DND-41 (cell line): ENCODE measurements around the gene UBA52.

Experiments used
- ATAC-seq: fragments of 200-7000 bp; cut with Tn5 transposase; 3 replicates; pipeline ENCODE4 v1.9.1; 2021; ENCODE audit warnings: low read depth; ENCODE audit not compliant: insufficient read depth
- DNase-seq: peaks from one replicate; pipeline ENCODE4 v3.0.0-alpha.2; 2020
- H2AFZ ChIP-seq: 2 replicates; pipeline ENCODE4 v1.6.0; 2012; ENCODE audit warnings: low read depth, low read length
- H3K27ac ChIP-seq: 2 replicates; pipeline ENCODE4 v1.5.1; 2012; ENCODE audit warnings: low read length, inconsistent platforms
- H3K27me3 ChIP-seq: fragments of 200-600 bp; sonication (generic); 2 replicates; pipeline ENCODE4 v1.6.0; 2012; ENCODE audit warnings: low read length, mild to moderate bottlenecking, inconsistent platforms; ENCODE audit not compliant: insufficient read depth, poor library complexity
- H3K36me3 ChIP-seq: 2 replicates; pipeline ENCODE4 v1.5.1; 2012; ENCODE audit warnings: low read length, inconsistent platforms; ENCODE audit not compliant: insufficient read depth
- H3K4me1 ChIP-seq: 2 replicates; pipeline ENCODE4 v1.5.1; 2012; ENCODE audit warnings: mild to moderate bottlenecking, low read length; ENCODE audit not compliant: insufficient read depth
- H3K4me2 ChIP-seq: 2 replicates; pipeline ENCODE4 v1.6.0; 2012; ENCODE audit warnings: mild to moderate bottlenecking, moderate library complexity, low read length, inconsistent platforms; ENCODE audit not compliant: insufficient read depth
- H3K4me3 ChIP-seq, 2 experiments: fragments of 200-600 bp in 1 of 2; shearing (Covaris generic) in 1 of 2; 2 replicates each; pipeline ENCODE4 v1.5.1; 2012 to 2016; ENCODE audit warnings: inconsistent platforms in 2 of 2, low read length in 2 of 2, mild to moderate bottlenecking in 2 of 2, low read depth in 1 of 2, moderate library complexity in 1 of 2
- H3K79me2 ChIP-seq: 2 replicates; pipeline ENCODE4 v1.6.0; 2012; ENCODE audit warnings: low read length, inconsistent platforms; ENCODE audit not compliant: insufficient read depth
- H3K9ac ChIP-seq: 2 replicates; pipeline ENCODE4 v1.6.0; 2012; ENCODE audit warnings: low read depth, mild to moderate bottlenecking, inconsistent platforms, low read length, moderate library complexity
- H3K9me3 ChIP-seq: 2 replicates; pipeline ENCODE4 v1.5.1; 2012; ENCODE audit warnings: low read length, moderate library complexity, mild to moderate bottlenecking, inconsistent platforms; ENCODE audit not compliant: insufficient read depth, severe bottlenecking
- H4K20me1 ChIP-seq: 2 replicates; pipeline ENCODE4 v1.6.0; 2012; ENCODE audit warnings: low read length; ENCODE audit not compliant: insufficient read depth
- CTCF ChIP-seq: IDR thresholded peaks from 2 replicates; pipeline ENCODE4 v1.5.1; 2012; ENCODE audit warnings: borderline replicate concordance, low read length, moderate library complexity, mild to moderate bottlenecking; ENCODE audit not compliant: poor library complexity, severe bottlenecking; ENCODE audit errors: extremely low read depth
- EZH2 ChIP-seq: IDR thresholded peaks from 3 replicates; pipeline ENCODE4 v1.6.1; 2012; ENCODE audit warnings: borderline replicate concordance, low read depth, mild to moderate bottlenecking, moderate library complexity, low read length, inconsistent platforms; ENCODE audit not compliant: severe bottlenecking

Gene UBA52

DNA sequence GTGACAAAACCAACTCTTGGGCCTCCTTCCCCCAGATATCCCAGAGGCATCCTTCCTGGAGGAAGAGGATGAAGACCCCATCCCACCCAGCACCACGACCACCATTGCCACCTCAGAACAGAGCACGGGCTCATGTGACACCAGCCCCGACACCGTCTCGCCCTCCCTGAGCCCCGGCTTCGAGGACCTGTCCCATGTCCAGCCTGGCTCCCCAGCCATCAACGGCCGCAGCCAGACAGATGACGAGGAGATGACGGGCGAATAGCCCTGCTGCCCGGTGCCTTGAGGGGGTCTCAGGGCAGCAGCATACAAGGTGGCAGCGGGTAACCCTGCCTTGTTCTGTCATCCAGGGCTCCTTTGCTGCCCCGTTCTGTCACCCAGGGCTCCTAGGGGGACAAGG, 3.3 kb upstream of the UBA52 start:
- Histone ChIP-seq H3K4me1 (peaks cover 20% of the 10 kb centered on the region), H2AFZ (no peak overlapping the region), H3K4me3 (no peak overlapping the region), H3K36me3 (peaks cover 73% of the 10 kb centered on the region), H3K9ac (no peak overlapping the region), H4K20me1 (peaks cover 15% of the 10 kb centered on the region), H3K27me3 (no peaks in the 10 kb centered on the region), H3K4me2 (no peak overlapping the region), H3K9me3 (no peaks in the 10 kb centered on the region), H3K27ac (no peak overlapping the region), H3K79me2 (peaks cover 17% of the 10 kb centered on the region)
- DNase-seq: no peak
- no peak for TF ChIP-seq EZH2
- ATAC-seq: no peak

DNA sequence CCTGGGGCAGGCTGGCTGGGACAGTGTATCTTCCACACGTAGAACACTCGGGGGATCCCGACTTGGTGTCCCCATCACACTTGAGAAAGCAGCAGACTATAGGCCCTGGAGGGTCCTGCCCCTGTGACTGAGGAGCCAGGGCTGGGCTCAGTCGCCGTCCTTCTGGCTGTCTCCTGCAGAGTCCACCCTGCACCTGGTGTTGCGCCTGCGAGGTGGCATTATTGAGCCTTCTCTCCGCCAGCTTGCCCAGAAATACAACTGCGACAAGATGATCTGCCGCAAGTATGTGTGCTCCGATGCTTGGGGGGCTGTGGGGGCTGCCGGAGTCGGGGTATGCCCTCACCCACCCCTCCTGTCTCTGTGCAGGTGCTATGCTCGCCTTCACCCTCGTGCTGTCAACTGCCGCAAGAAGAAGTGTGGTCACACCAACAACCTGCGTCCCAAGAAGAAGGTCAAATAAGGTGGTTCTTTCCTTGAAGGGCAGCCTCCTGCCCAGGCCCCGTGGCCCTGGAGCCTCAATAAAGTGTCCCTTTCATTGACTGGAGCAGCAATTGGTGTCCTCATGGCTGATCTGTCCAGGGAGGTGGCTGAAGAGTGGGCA, 3.1 kb downstream of the UBA52 start:
- TF ChIP-seq EZH2: no peak
- ATAC-seq (no peak), DNase-seq (no peak)
- H3K27me3 ChIP-seq: no peaks in the 10 kb centered on the region
- no peak overlapping the region for H3K27ac ChIP-seq
- peaks cover 26% of the 10 kb centered on the region for H3K79me2 ChIP-seq
- no peak overlapping the region for H3K4me3 ChIP-seq
- peaks cover 43% of the 10 kb centered on the region for H3K36me3 ChIP-seq
- H3K4me2 ChIP-seq: no peak overlapping the region
- no peak overlapping the region for H3K9ac ChIP-seq
- no peak overlapping the region for H2AFZ ChIP-seq
- peaks cover 32% of the 10 kb centered on the region for H4K20me1 ChIP-seq
- H3K4me1 ChIP-seq: peaks cover 25% of the 10 kb centered on the region
- H3K9me3 ChIP-seq: no peaks in the 10 kb centered on the region

DNA sequence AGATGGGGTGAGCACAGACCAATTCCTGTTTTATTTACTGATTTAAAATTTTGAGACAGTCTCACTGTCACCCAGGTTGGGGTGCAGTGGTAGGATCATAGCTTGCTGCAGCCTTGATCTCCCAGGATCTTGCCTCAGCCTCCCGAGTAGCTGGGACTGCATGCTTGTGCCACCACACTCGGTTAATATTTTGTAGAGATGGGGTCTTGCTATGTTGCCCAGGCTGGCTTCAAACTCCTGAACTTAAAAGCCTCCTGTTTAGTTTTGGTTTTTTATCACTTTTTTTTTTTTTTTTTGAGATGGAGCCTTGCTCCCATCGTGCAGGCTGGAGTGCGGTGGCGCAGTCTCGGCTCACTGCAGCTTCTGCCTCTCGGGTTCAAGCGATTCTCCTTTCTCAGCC, 4.7 kb downstream of the UBA52 start:
- TF ChIP-seq EZH2: no peak
- TF ChIP-seq CTCF: no peak
- Histone ChIP-seq H3K27ac (no peak overlapping the region), H3K36me3 (peaks cover 40% of the 10 kb centered on the region), H3K9me3 (no peaks in the 10 kb centered on the region), H3K27me3 (no peaks in the 10 kb centered on the region), H3K4me3 (no peak overlapping the region), H3K79me2 (peaks cover 26% of the 10 kb centered on the region), H2AFZ (no peak overlapping the region), H3K4me1 (peaks cover 16% of the 10 kb centered on the region), H3K9ac (no peak overlapping the region), H4K20me1 (peaks cover 32% of the 10 kb centered on the region), H3K4me2 (no peak overlapping the region)
- DNase-seq (no peak), ATAC-seq (no peak)

GRCh38 chr19:18577365-18577914, 5.8 kb downstream of the UBA52 start:
- Histone ChIP-seq H3K9ac (no peak overlapping the region), H2AFZ (no peak overlapping the region), H3K36me3 (peaks cover 40% of the 10 kb centered on the region), H3K4me2 (no peak overlapping the region), H3K9me3 (no peaks in the 10 kb centered on the region), H4K20me1 (peaks cover 26% of the 10 kb centered on the region), H3K4me3 (no peak overlapping the region), H3K4me1 (peaks cover 14% of the 10 kb centered on the region), H3K79me2 (peaks cover 18% of the 10 kb centered on the region), H3K27me3 (no peaks in the 10 kb centered on the region), H3K27ac (no peak overlapping the region)
- no peak for DNase-seq
- TF ChIP-seq CTCF: no peak
- no peak for TF ChIP-seq EZH2
- ATAC-seq: no peak
